CD14-positive monocyte (primary cell): ENCODE measurements around the gene EIF4ENIF1. TPM values are rescaled to one million over a fixed set of nuclear protein-coding genes. Genes with fewer than 3 reads are reported as not detected.

Source experiments
- DNase-seq, 3 donors: peaks; one replicate each; pipeline ENCODE4 v3.0.0-alpha.2; 2011 to 2022
- H2AFZ ChIP-seq: 2 replicates; pipeline ENCODE4 v1.6.0; 2012; ENCODE audit warnings: mild to moderate bottlenecking, low read depth, low read length, inconsistent platforms; ENCODE audit not compliant: insufficient read depth, poor library complexity, severe bottlenecking
- H3K27ac ChIP-seq, 2 donors: 1 replicate in 1 of 2; 2 replicates in 1 of 2; pipeline ENCODE4 v1.5.1; 2012 to 2013; ENCODE audit warnings: low read length in 2 of 2, control low read depth in 1 of 2, inconsistent platforms in 1 of 2, low read depth in 1 of 2, mild to moderate bottlenecking in 1 of 2
- H3K27me3 ChIP-seq, 2 donors: one replicate each; pipeline versions ENCODE4 v1.6.0 to v1.6.1; 2011 to 2013; ENCODE audit warnings: low read length in 2 of 2; ENCODE audit not compliant: control insufficient read depth in 2 of 2, insufficient read depth in 2 of 2
- H3K36me3 ChIP-seq, 2 donors: replicated peaks in 1 of 2; 1 replicate in 1 of 2; 2 replicates in 1 of 2; pipeline versions ENCODE4 v1.5.1 to v1.6.1; 2012 to 2013; ENCODE audit warnings: low read length in 2 of 2, control low read depth in 1 of 2, inconsistent platforms in 1 of 2, mild to moderate bottlenecking in 1 of 2; ENCODE audit not compliant: insufficient read depth in 2 of 2, control insufficient read depth in 1 of 2
- H3K4me1 ChIP-seq, 2 donors: 1 replicate in 1 of 2; 2 replicates in 1 of 2; pipeline versions ENCODE4 v1.5.1 to v1.6.1; 2012 to 2013; ENCODE audit warnings: low read length in 2 of 2, control low read depth in 1 of 2, inconsistent platforms in 1 of 2, mild to moderate bottlenecking in 1 of 2, moderate library complexity in 1 of 2; ENCODE audit not compliant: insufficient read depth in 2 of 2, control insufficient read depth in 1 of 2
- H3K4me2 ChIP-seq: replicated peaks from 2 replicates; pipeline ENCODE3; 2012; ENCODE audit warnings: low read length, moderate library complexity, mild to moderate bottlenecking; ENCODE audit not compliant: poor library complexity, severe bottlenecking; ENCODE audit errors: extremely low read depth
- H3K4me3 ChIP-seq, 3 experiments: fragments of 200-600 bp in 1 of 3; sonication (generic) in 1 of 3; replicated peaks in 1 of 3; 1 replicate in 2 of 3; 2 replicates in 1 of 3; pipeline ENCODE4 v1.5.1; 2011 to 2013; ENCODE audit warnings: low read length in 3 of 3, mild to moderate bottlenecking in 3 of 3, control low read depth in 2 of 3, low read depth in 2 of 3, inconsistent platforms in 1 of 3, moderate library complexity in 1 of 3
- H3K79me2 ChIP-seq: 2 replicates; pipeline ENCODE4 v1.6.0; 2012; ENCODE audit warnings: mild to moderate bottlenecking, control low read depth, inconsistent platforms, low read length, moderate library complexity; ENCODE audit not compliant: insufficient read depth
- H3K9ac ChIP-seq: 2 replicates; pipeline ENCODE4 v1.6.0; 2017; ENCODE audit warnings: low read length, mild to moderate bottlenecking; ENCODE audit not compliant: insufficient read depth, poor library complexity, severe bottlenecking
- H3K9me3 ChIP-seq, 2 donors: replicated peaks in 1 of 2; 1 replicate in 1 of 2; 2 replicates in 1 of 2; pipeline versions ENCODE4 v1.5.1 to v1.6.1; 2012 to 2013; ENCODE audit warnings: low read length in 2 of 2, control low read depth in 1 of 2; ENCODE audit not compliant: control insufficient read depth in 1 of 2, insufficient read depth in 1 of 2
- H4K20me1 ChIP-seq: 2 replicates; pipeline ENCODE4 v1.6.0; 2012; ENCODE audit warnings: mild to moderate bottlenecking, low read length, control low read depth, moderate library complexity; ENCODE audit not compliant: insufficient read depth
- H3K27ac Mint-ChIP-seq, 7 donors: one replicate each; pipeline ENCODE4 v1.8.0; 2020; ENCODE audit warnings: mild to moderate bottlenecking in 7 of 7, mixed read lengths in 7 of 7, moderate library complexity in 6 of 7, inconsistent platforms in 2 of 7
- H3K27me3 Mint-ChIP-seq, 3 donors: one replicate each; pipeline ENCODE4 v1.8.0; 2021 to 2022; ENCODE audit warnings: low read depth in 3 of 3, mild to moderate bottlenecking in 3 of 3, mixed read lengths in 3 of 3, moderate library complexity in 3 of 3, inconsistent platforms in 1 of 3
- H3K36me3 Mint-ChIP-seq, 2 donors: one replicate each; pipeline ENCODE4 v1.8.0; 2020; ENCODE audit warnings: mixed read lengths in 2 of 2, inconsistent platforms in 1 of 2, mild to moderate bottlenecking in 1 of 2
- H3K4me1 Mint-ChIP-seq: one replicate; pipeline ENCODE4 v1.8.0; 2020; ENCODE audit warnings: mild to moderate bottlenecking, mixed read lengths
- H3K4me3 Mint-ChIP-seq, 2 donors: one replicate each; pipeline ENCODE4 v1.8.0; 2020; ENCODE audit warnings: mild to moderate bottlenecking in 2 of 2, mixed read lengths in 2 of 2, moderate library complexity in 1 of 2
- H3K9me3 Mint-ChIP-seq, 7 donors: one replicate each; pipeline ENCODE4 v1.8.0; 2020 to 2022; ENCODE audit warnings: mixed read lengths in 7 of 7, mild to moderate bottlenecking in 6 of 7, moderate library complexity in 6 of 7, inconsistent platforms in 2 of 7
- WGBS: methylation state at CpG from one replicate; pipeline ENCODE4 v1.1.5; 2013; ENCODE audit warnings: missing lambda C conversion rate; ENCODE audit not compliant: insufficient coverage; 5-methylcytosine and 5-hydroxymethylcytosine counted together
- intact Hi-C, 2 donors: fragments of 100-400 bp; cut with micrococcal nuclease; formaldehyde crosslinking; loops; one replicate each; pipeline versions ENCODE4 v1.15.0 to v1.15.1; 2023
- polyA plus RNA-seq, 3 donors: library from polyadenylated mRNA; depleted of rRNA in 1 of 3; unstranded in 2 of 3; stranded (reverse) in 1 of 3; fragments of 300-500 nt in 2 of 3; fragments of >200 nt in 1 of 3; fragmentation: Illumina TruSeq in 2 of 3; gene quantifications; 1 replicate in 2 of 3; 2 replicates in 1 of 3; pipeline ENCODE4 v1.2.3, GENCODE V29; 2012 to 2021
- TF ChIP-seq, protein P1 (sequence below): fragments of 200-600 bp; IDR thresholded peaks from one replicate; pipeline ENCODE4 v1.8.0; 2022; ENCODE audit warnings: antibody characterized with exemption, mild to moderate bottlenecking

Gene EIF4ENIF1
- polyA plus RNA-seq, 3 donors, result 2.5 to 17.0 (median 11.5) TPM

DNA sequence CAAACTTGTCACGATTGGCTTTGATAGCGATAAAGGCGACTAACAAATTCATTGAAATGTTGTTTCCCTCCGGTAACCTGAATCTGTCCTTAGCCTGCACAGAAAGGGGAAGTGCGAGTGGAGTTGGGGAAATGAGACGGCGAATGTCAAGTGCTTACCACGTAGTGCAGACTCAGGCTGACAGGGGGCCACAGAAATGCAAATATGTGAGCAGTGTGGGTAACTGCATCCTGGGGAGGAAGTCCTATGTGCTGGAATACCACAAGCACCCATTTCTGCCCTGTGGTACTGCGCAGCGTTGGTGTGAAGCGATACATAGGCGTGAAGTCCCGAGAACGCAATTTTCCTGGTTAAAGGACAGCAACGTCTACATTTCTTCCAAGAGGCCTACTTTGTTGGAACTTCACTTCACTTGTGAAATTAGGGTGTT is 869 bp upstream of the EIF4ENIF1 start:
- 1% methylated on average over 11 of the region's 15 CpGs for WGBS
- intact Hi-C loops, result loop anchor here (10.0 kb wide), 2 partner anchors 144 to 264 kb away; partner anchors contain the start of genes DEPDC5 (in 1 of the 2) and PRR14L (in 1 of the 2)
- TF ChIP-seq, protein P1, sequence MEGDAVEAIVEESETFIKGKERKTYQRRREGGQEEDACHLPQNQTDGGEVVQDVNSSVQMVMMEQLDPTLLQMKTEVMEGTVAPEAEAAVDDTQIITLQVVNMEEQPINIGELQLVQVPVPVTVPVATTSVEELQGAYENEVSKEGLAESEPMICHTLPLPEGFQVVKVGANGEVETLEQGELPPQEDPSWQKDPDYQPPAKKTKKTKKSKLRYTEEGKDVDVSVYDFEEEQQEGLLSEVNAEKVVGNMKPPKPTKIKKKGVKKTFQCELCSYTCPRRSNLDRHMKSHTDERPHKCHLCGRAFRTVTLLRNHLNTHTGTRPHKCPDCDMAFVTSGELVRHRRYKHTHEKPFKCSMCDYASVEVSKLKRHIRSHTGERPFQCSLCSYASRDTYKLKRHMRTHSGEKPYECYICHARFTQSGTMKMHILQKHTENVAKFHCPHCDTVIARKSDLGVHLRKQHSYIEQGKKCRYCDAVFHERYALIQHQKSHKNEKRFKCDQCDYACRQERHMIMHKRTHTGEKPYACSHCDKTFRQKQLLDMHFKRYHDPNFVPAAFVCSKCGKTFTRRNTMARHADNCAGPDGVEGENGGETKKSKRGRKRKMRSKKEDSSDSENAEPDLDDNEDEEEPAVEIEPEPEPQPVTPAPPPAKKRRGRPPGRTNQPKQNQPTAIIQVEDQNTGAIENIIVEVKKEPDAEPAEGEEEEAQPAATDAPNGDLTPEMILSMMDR, result no peak

DNA sequence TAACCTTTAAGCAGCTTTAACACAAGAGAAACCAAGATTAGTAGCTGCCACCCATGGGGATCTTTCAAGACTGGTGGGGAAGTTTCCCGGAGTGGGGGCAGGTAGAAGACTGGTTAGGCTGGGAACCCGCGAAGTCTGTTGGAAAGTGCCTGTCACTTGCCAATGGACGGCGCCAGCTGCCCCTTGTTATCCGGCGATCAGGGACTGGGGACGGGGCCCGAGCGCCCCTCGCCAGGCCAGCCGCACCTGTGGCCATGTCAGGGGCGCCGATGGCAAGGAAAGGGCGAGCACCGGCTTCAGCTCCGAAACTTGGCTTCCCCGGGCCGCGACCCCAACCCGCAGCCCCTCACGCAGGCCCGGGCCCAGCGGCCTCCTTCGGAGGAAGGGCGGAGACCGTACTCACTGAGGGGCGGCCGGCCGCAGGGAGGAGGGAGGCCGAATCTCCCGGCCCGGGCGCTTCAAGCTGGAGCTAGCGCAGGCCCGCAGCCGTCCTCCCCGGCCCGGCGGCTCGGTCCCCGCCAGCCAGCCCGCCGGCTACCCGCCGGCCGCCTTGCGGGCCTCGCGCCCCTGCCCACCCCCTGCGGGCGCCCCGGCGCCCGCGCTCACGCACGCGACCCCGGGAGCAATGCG is 539 bp downstream of the EIF4ENIF1 start:
- TF ChIP-seq, protein P1, result no peak
- H3K4me2 ChIP-seq, result peak overlapping the region; percentile 88
- H3K79me2 ChIP-seq, result peaks cover 49% of the 10 kb centered on the region
- H3K4me3 ChIP-seq, result peak overlapping the region; percentile 50 to 88 (median 81)
- Mint-ChIP-seq H3K4me3 (peak overlapping the region; percentile 80 to 83), H3K9me3 (no peaks in the 10 kb centered on the region), H3K36me3 (peaks cover 27 to 32% of the 10 kb centered on the region in 2 donors), H3K27ac (peak overlapping the region in 5 of 7 donors; percentile 53 to 97 (median 71)), H3K4me1 (peaks cover 28% of the 10 kb centered on the region), H3K27me3 (peaks cover 0 to 3% (median 0%) of the 10 kb centered on the region in 3 donors)
- H3K9ac ChIP-seq, result peak overlapping the region; percentile 93
- no peaks in the 10 kb centered on the region for H3K27me3 ChIP-seq
- H3K27ac ChIP-seq, result peak overlapping the region; percentile 12 to 98
- intact Hi-C loops, result loop anchor here (5.0 kb wide), 3 partner anchors 38 to 263 kb away; partner anchors contain the start of genes DEPDC5 (in 1 of the 2) and PRR14L (in 1 of the 2)
- H3K4me1 ChIP-seq, result peaks cover 24 to 29% of the 10 kb centered on the region in 2 donors
- DNase-seq, result peak in 2 of 3 donors; percentile 7 to 25
- peaks cover 10% of the 10 kb centered on the region for H4K20me1 ChIP-seq
- H2AFZ ChIP-seq, result peak overlapping the region; percentile 81
- under 1% methylated on average over 61 of the region's 61 CpGs for WGBS
- H3K9me3 ChIP-seq, result no peaks in the 10 kb centered on the region
- H3K36me3 ChIP-seq, result peaks cover 12 to 27% of the 10 kb centered on the region in 2 donors

More for the DNA sequence above, 869 bp upstream of the EIF4ENIF1 start:
- Histone ChIP-seq H3K27ac (peak overlapping the region; percentile 94 to 98), H3K79me2 (peaks cover 37% of the 10 kb centered on the region), H3K9me3 (no peaks in the 10 kb centered on the region), H3K4me1 (peaks cover 27 to 33% of the 10 kb centered on the region in 2 donors), H2AFZ (peak overlapping the region; percentile 81), H3K4me3 (peak overlapping the region; percentile 70 to 88 (median 81)), H3K36me3 (peaks cover 7 to 13% of the 10 kb centered on the region in 2 donors), H3K27me3 (no peaks in the 10 kb centered on the region), H3K9ac (peak overlapping the region; percentile 93), H4K20me1 (peaks cover 10% of the 10 kb centered on the region), H3K4me2 (peak overlapping the region; percentile 88)
- Mint-ChIP-seq H3K4me1 (peaks cover 28% of the 10 kb centered on the region), H3K27me3 (peaks cover 0 to 3% (median 0%) of the 10 kb centered on the region in 3 donors), H3K27ac (peak overlapping the region; percentile 97 to 99 (median 98)), H3K9me3 (no peaks in the 10 kb centered on the region), H3K36me3 (peaks cover 13 to 20% of the 10 kb centered on the region in 2 donors), H3K4me3 (peak overlapping the region; percentile 92 to 95)
- DNase-seq, result peak; percentile 91 to 96 (median 95)
